Peyer's patch (tissue), 4 donors: ENCODE data around the gene GATAD2B. TPM values are rescaled to one million over a fixed set of nuclear protein-coding genes. Genes with fewer than 3 reads are reported as not detected.
A peak's percentile ranks its signal among the peaks of the same experiment; 100 is the strongest.

Experiments used
- DNase-seq, 3 donors: peaks; one replicate each; pipeline ENCODE4 v3.0.0-alpha.2; 2017 to 2019
- H3K27ac ChIP-seq, 4 donors: fragments of 200-600 bp; sonication (generic); one replicate each; pipeline ENCODE4 v1.5.1; 2016 to 2019
- H3K27me3 ChIP-seq, 2 donors: fragments of 200-600 bp; sonication (generic); one replicate each; pipeline ENCODE4 v1.5.1; 2019
- H3K36me3 ChIP-seq, 3 donors: fragments of 200-600 bp; sonication (generic); one replicate each; pipeline ENCODE4 v1.5.1; 2016 to 2019
- H3K4me1 ChIP-seq, 4 donors: fragments of 200-600 bp; sonication (generic); one replicate each; pipeline ENCODE4 v1.5.1; 2016 to 2019
- H3K4me3 ChIP-seq, 4 donors: fragments of 200-600 bp; sonication (generic); 1 replicate in 3 of 4; 2 replicates in 1 of 4; pipeline ENCODE4 v1.5.1; 2016 to 2019; ENCODE audit warnings: mild to moderate bottlenecking in 1 of 4
- H3K9me3 ChIP-seq, 4 donors: fragments of 200-600 bp; sonication (generic); one replicate each; pipeline ENCODE4 v1.5.1; 2016 to 2019; ENCODE audit warnings: mild to moderate bottlenecking in 1 of 4
- CTCF ChIP-seq, 6 experiments: fragments of 450-650 bp in 4 of 6; fragments of 200-600 bp in 2 of 6; sonication (generic) in 1 of 6; IDR thresholded peaks; one replicate each; pipeline ENCODE4 v1.5.1; 2017 to 2019; ENCODE audit warnings: antibody characterized with exemption in 6 of 6, mild to moderate bottlenecking in 3 of 6, moderate library complexity in 1 of 6
- POLR2A ChIP-seq, 2 donors: fragments of 450-650 bp; IDR thresholded peaks; one replicate each; pipeline ENCODE4 v1.5.1; 2017; ENCODE audit warnings: antibody characterized with exemption in 2 of 2, mild to moderate bottlenecking in 2 of 2, moderate library complexity in 2 of 2
- total RNA-seq, 4 donors: library from RNA; depleted of rRNA; stranded (reverse); fragments of >200 nt; gene quantifications; one replicate each; pipeline ENCODE4 v1.1.0, GENCODE V29; 2016

GATAD2B gene
- total RNA-seq, 4 donors from 2014 or later: 22.3 to 65.2 (median 24.7) TPM

- Histone ChIP-seq H3K4me1 (no peaks in the 10 kb centered on the region), H3K36me3 (peaks cover 0 to 74% (median 0%) of the 10 kb centered on the region in 3 donors), H3K27me3 (no peaks in the 10 kb centered on the region), H3K4me3 (no peak overlapping the region), H3K9me3 (no peaks in the 10 kb centered on the region), H3K27ac (no peak overlapping the region)
- TF ChIP-seq POLR2A (IDR thresholded peaks at IDR 0.05) (no peak), CTCF (IDR thresholded peaks at IDR 0.05) (no peak)
- peak in 1 of 3 donors; percentile 40 for DNase-seq
Measured at GRCh38 chr1:153933430-153933829, 10.7 kb upstream of the GATAD2B start.

DNA sequence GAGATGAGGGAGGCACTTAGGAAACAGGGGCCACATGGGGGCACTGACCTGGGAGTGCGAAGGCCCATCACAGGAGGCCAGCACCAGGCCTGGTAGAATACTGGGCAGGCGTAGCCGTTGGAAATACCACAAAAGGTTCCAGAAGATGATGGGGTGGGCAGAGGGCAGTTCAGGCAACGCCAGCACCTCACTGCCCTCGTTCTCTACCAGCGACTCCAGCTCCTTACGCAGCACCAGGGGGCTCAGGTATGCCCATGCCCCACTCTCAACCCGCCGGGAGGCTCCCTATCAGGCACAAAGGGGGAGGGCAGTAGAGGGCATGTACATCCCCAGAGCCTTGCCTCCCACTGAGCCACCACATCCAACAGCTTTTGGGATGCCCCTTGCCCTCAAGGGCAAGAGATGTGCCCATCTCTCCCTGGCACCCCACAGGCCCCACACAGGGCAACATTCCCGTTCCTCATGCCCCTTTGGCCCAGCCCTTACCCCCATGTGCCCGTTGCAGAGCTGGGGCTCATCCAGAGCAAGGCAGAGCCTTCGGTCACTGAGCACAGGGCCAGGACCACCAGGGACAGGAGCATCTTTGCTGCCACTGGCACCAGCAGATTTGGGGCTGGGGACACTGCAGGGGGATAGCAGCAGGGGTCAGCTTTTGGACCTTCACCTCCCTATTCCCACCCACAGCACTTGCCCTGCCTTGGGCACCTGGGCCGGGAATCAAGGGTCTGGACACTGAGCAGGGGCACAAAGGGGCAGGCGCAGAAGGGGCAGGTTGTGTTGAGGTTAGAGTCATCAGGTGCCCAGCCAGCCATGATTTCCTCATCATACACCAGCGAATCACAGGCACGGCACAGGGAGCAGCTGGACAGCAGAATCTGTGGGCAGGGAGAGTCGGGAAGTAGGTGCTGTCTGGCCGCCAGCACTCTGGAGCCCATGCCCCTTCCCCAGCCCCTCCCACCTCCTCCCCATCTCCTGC is 9.7 kb upstream of the GATAD2B start:
- H3K9me3 ChIP-seq: no peaks in the 10 kb centered on the region
- peaks cover 0 to 66% (median 0%) of the 10 kb centered on the region in 3 donors for H3K36me3 ChIP-seq
- peak in 1 of 3 donors; percentile 27 for DNase-seq
- no peaks in the 10 kb centered on the region for H3K4me1 ChIP-seq
- no peak for TF ChIP-seq POLR2A (IDR thresholded peaks at IDR 0.05)
- no peak for TF ChIP-seq CTCF (IDR thresholded peaks at IDR 0.05)
- H3K4me3 ChIP-seq: no peak overlapping the region
- no peaks in the 10 kb centered on the region for H3K27me3 ChIP-seq
- no peak overlapping the region for H3K27ac ChIP-seq

DNA sequence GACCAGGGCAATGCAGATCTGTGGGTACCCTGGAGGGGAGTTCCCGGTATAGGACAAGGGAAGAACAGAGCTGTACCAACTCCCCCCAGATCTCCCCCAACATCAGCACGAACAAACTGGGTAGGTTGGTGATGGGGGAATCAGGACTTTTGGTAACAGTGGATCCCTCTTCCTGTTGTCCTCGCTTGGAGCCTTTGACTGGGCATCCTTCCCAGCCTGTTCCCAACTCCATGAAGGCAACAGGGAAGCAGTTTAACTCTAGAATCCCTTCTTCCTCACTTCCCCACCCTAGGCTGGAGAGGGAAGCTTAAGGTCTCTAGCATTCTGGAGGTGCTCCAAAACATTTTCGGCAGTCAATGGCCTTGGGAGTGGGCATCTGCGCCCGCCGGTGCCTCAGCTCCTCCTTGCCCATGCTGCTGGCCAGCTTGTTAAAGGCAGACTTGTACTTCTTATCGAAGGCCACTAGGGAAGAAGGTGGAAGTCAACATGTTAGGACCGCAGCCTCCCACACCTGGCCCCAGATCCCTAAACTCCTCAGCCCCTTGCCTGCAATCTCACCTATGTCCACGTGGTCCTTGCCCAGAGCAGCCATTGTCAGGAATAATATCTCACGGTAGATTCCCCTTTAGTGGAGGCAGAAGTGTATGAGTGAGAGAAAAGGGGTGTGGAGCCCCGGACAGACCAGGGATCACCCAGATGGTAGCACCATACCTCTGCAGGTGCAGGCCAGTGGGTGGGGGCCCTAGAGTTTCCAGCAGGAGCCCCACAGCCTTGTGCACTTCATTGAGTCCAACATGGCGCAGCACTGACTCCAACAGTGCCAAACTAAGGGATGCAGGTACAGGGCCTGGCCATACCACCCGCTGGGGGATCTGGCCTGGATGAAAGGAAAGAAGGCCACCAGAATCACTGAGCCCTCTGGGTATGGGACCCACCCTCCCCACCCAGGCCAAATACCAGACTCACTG is 7.5 kb upstream of the GATAD2B start:
- no peaks in the 10 kb centered on the region for H3K4me1 ChIP-seq
- no peaks in the 10 kb centered on the region for H3K27me3 ChIP-seq
- H3K27ac ChIP-seq: no peak overlapping the region
- H3K9me3 ChIP-seq: no peaks in the 10 kb centered on the region
- H3K36me3 ChIP-seq: peaks cover 0 to 44% (median 0%) of the 10 kb centered on the region in 3 donors
- no peak overlapping the region for H3K4me3 ChIP-seq
- DNase-seq: no peak
- TF ChIP-seq POLR2A (IDR thresholded peaks at IDR 0.05): no peak
- no peak for TF ChIP-seq CTCF (IDR thresholded peaks at IDR 0.05)

DNA sequence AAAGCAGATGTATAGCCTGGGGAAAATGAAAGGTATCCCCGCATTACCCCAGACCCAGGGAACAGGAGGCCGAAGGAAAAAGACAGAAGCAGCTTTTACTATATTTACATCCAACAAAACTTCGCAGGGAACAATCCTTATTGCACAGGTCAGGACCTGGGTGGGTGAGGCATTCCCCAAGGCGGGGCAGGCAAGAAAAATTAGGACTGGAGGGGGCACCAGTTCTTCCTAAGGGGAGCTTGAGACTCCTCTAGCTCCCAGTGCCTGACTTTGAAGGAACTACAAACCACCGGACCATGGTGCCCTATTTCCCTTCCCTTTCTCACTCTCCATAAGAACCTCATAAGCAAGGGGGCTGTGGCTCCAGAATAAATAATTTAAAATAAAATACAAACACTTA is 6.7 kb upstream of the GATAD2B start:
- peaks cover 0 to 36% (median 0%) of the 10 kb centered on the region in 3 donors for H3K36me3 ChIP-seq
- H3K27me3 ChIP-seq: no peaks in the 10 kb centered on the region
- no peaks in the 10 kb centered on the region for H3K9me3 ChIP-seq
- DNase-seq: peak in 1 of 3 donors; percentile 19
- H3K4me1 ChIP-seq: peaks cover 0 to under 1% (median 0%) of the 10 kb centered on the region in 4 donors
- TF ChIP-seq CTCF (IDR thresholded peaks at IDR 0.05) (no peak), POLR2A (IDR thresholded peaks at IDR 0.05) (no peak)
- no peak overlapping the region for H3K4me3 ChIP-seq
- H3K27ac ChIP-seq: peak overlapping the region in 1 of 4 donors; percentile 29

DNA sequence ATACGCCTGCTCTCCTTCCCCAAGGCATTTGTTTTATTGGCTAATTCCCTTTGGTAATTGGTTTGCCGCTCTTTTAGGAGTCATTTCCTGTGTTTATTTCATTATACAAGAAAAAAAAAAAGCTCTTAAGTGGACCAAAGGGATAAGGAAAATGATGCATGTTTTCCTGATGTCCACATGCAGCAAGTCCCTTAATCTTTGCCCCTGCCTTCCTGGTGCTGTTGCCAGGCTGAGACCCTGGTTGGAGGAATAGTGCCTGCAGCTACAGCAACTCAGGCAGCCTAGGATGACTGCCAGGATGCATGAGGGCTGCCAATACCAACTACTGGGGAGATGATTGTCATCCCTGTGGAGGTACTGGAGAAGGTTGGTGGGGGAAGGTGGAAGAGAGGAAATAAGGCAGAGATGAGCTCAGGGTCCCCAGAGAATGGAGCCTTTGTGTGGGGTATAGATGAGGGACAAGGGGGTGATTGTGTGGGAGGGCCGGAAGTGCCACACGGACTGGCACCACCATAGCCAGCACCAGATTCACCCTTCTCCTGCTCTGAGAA is 6.1 kb upstream of the GATAD2B start:
- no peaks in the 10 kb centered on the region for H3K27me3 ChIP-seq
- no peak overlapping the region for H3K4me3 ChIP-seq
- peak in 1 of 3 donors; percentile 32 for DNase-seq
- TF ChIP-seq CTCF (IDR thresholded peaks at IDR 0.05) (no peak), POLR2A (IDR thresholded peaks at IDR 0.05) (no peak)
- peak overlapping the region in 1 of 4 donors; percentile 39 for H3K27ac ChIP-seq
- H3K9me3 ChIP-seq: no peaks in the 10 kb centered on the region
- peaks cover 0 to 30% (median 0%) of the 10 kb centered on the region in 3 donors for H3K36me3 ChIP-seq
- peaks cover 0 to 6% (median 0%) of the 10 kb centered on the region in 4 donors for H3K4me1 ChIP-seq
